RWPE1 (cell line): ENCODE data around the gene C1orf87.

ENCODE experiments used
- CTCF ChIA-PET: fragments of 350-600 bp; sonication (Branson Sonifier 250); formaldehyde crosslinking; extraction: SDS; loops from one replicate; lab custom pipeline; 2021; lab: Yijun Ruan, JAX
- POLR2A ChIA-PET: fragments of 400-600 bp; formaldehyde crosslinking; extraction: SDS; loops from one replicate; lab custom pipeline; 2020; ENCODE audit warnings: antibody characterized with exemption; ENCODE audit not compliant: low non-redundant PET; lab: Yijun Ruan, JAX
- DNase-seq: peaks from one replicate; pipeline ENCODE4 v3.0.0; 2012; ENCODE audit warnings: low spot score
- H3K27ac ChIP-seq: fragments of 450-650 bp; 2 replicates; pipeline ENCODE4 v1.5.1; 2017
- TF ChIP-seq, protein P1 (sequence below): fragments of 450-650 bp; conservative IDR thresholded peaks from 2 replicates; pipeline ENCODE4 v1.5.1; 2017; ENCODE audit warnings: low read depth, mild to moderate bottlenecking

The C1orf87 gene

GRCh38 chr1:59952065-59952464 lies 121.5 kb downstream of the C1orf87 start:
- POLR2A ChIA-PET = no interaction called here
- CTCF ChIA-PET = no interaction called here
- TF ChIP-seq, protein P1, sequence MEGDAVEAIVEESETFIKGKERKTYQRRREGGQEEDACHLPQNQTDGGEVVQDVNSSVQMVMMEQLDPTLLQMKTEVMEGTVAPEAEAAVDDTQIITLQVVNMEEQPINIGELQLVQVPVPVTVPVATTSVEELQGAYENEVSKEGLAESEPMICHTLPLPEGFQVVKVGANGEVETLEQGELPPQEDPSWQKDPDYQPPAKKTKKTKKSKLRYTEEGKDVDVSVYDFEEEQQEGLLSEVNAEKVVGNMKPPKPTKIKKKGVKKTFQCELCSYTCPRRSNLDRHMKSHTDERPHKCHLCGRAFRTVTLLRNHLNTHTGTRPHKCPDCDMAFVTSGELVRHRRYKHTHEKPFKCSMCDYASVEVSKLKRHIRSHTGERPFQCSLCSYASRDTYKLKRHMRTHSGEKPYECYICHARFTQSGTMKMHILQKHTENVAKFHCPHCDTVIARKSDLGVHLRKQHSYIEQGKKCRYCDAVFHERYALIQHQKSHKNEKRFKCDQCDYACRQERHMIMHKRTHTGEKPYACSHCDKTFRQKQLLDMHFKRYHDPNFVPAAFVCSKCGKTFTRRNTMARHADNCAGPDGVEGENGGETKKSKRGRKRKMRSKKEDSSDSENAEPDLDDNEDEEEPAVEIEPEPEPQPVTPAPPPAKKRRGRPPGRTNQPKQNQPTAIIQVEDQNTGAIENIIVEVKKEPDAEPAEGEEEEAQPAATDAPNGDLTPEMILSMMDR = no peak
- H3K27ac ChIP-seq = no peak overlapping the region
- no peak for DNase-seq

- ChIA-PET CTCF (no interaction called here), POLR2A (no interaction called here)
Observed at GRCh38 chr1:59949648-59950047, 123.9 kb downstream of the C1orf87 start.

GRCh38 chr1:59948990-59949389 lies 124.6 kb downstream of the C1orf87 start:
- CTCF ChIA-PET = no interaction called here
- POLR2A ChIA-PET = no interaction called here
- no peak overlapping the region for H3K27ac ChIP-seq
- DNase-seq = no peak
- TF ChIP-seq, protein P1 = no peak

More at GRCh38 chr1:59949648-59950047, 123.9 kb downstream of the C1orf87 start:
- H3K27ac ChIP-seq = no peak overlapping the region
- DNase-seq = no peak
- TF ChIP-seq, protein P1 = no peak

DNA sequence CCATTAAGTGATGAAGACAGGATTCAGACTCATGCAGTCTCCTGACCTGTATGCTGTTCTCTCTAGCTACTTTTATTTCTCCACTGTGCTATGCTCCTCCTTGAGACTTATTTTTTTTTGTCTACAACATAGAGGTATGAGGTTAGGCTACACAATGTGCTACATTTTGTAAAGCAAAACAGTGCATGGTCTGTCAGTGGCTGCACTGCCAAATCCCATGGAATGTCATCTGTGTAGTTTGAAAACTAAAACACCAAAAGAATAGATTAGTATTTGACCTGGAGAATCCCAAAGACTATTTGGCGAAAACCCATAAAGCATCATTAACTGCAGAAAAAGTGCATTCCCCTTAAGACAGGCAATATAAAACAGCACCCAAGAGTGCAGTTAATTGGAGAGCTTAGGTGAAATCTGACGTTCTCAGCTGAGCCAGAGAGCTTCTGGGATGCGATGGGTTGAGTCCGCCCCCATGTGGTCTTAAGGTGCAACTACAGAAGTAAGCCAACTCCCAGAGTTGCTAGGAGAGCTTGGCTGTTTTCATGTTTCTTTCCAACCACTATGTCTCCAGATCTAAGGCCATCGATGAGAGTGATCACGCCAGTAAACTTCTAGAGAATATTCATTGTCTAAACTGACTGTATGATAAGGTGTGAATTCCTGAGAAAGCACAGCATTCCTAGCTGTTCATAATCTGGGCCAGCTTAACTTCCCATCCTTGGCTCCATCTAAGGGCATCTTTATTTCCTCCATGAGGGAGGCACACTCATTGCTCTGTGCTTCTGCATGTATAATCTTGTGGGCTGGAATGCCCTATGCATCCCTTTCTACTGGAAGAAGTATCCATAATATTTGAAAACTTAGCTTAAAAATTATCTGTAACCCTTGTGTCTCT lies 126.3 kb downstream of the C1orf87 start:
- POLR2A ChIA-PET = no interaction called here
- CTCF ChIA-PET = interaction anchor here (0.6 to 3.7 kb wide), 28 partner anchors 10 to 1364 kb away, joined by 3 to 64 read pairs (median 4); partner anchors contain the start of genes CYP2J2 and HOOK1
- TF ChIP-seq, protein P1 = peak; percentile 88
- H3K27ac ChIP-seq = no peak overlapping the region
- peak; percentile 65 for DNase-seq

GRCh38 chr1:59945790-59946189 lies 127.8 kb downstream of the C1orf87 start:
- POLR2A ChIA-PET = no interaction called here
- TF ChIP-seq, protein P1 = no peak
- CTCF ChIA-PET = interaction anchor here (2.4 to 3.7 kb wide), 2 partner anchors 26 to 66 kb away, joined by 14 to 64 read pairs; no protein-coding TSS in a partner anchor
- H3K27ac ChIP-seq = no peak overlapping the region
- DNase-seq = no peak
